ENCODE data around the gene PLSCR4.
"Not testable (repeated sequence)": the region's sequence is repeated elsewhere in the genome, so short reads cannot be mapped to it uniquely, and the experiment has no call there.

Gene PLSCR4

GRCh38 chr3:146250449-146251382, at the start of gene PLSCR4:
Gene PLSCR4 (minus strand): TSS chr3:146251105. CDS start chr3:146222071, 29,034 bp downstream.
- no peaks in the 10 kb centered on the region for H3K27me3 ChIP-seq (ENCODE audit: control insufficient read depth, insufficient read depth, low read length)
- no peaks in the 10 kb centered on the region for H3K36me3 ChIP-seq (ENCODE audit: control insufficient read depth, insufficient read depth, low read length)
- H3K9ac ChIP-seq (ENCODE audit: low read length): peak within 1 kb of the TSS; percentile 72
- H3K9me3 ChIP-seq (ENCODE audit: control insufficient read depth, low read length): no peaks in the 10 kb centered on the region
- H3K4me1 ChIP-seq (ENCODE audit: control insufficient read depth, insufficient read depth, low read length): no peaks in the 10 kb centered on the region
- peak within 1 kb of the TSS; percentile 65 for H3K4me3 ChIP-seq (ENCODE audit: low read length)

GRCh38 chr3:146293401-146293800, 42.5 kb upstream of the PLSCR4 start:
- not testable (repeated sequence) for H3K27me3 ChIP-seq (ENCODE audit: control insufficient read depth, insufficient read depth, low read length); H3K9ac ChIP-seq (ENCODE audit: low read length); H3K36me3 ChIP-seq (ENCODE audit: control insufficient read depth, insufficient read depth, low read length); H3K4me1 ChIP-seq (ENCODE audit: control insufficient read depth, insufficient read depth, low read length); H3K9me3 ChIP-seq (ENCODE audit: control insufficient read depth, low read length); H3K4me3 ChIP-seq (ENCODE audit: low read length)

- H3K27me3 ChIP-seq (ENCODE audit: control insufficient read depth, insufficient read depth, low read length): no peaks in the 10 kb centered on the region
- no peak overlapping the region for H3K9ac ChIP-seq (ENCODE audit: low read length)
- no peaks in the 10 kb centered on the region for H3K36me3 ChIP-seq (ENCODE audit: control insufficient read depth, insufficient read depth, low read length)
- no peaks in the 10 kb centered on the region for H3K9me3 ChIP-seq (ENCODE audit: control insufficient read depth, low read length)
- H3K4me1 ChIP-seq (ENCODE audit: control insufficient read depth, insufficient read depth, low read length): no peaks in the 10 kb centered on the region
- H3K4me3 ChIP-seq (ENCODE audit: low read length): no peak overlapping the region
Observed at GRCh38 chr3:146283781-146284445, 33.0 kb upstream of the PLSCR4 start.

GRCh38 chr3:146280864-146281263, 30.0 kb upstream of the PLSCR4 start:
- Histone ChIP-seq H3K27me3 (ENCODE audit: control insufficient read depth, insufficient read depth, low read length) (no peaks in the 10 kb centered on the region), H3K36me3 (ENCODE audit: control insufficient read depth, insufficient read depth, low read length) (no peaks in the 10 kb centered on the region), H3K4me1 (ENCODE audit: control insufficient read depth, insufficient read depth, low read length) (no peaks in the 10 kb centered on the region), H3K9me3 (ENCODE audit: control insufficient read depth, low read length) (no peaks in the 10 kb centered on the region), H3K4me3 (ENCODE audit: low read length) (no peak overlapping the region), H3K9ac (ENCODE audit: low read length) (no peak overlapping the region)

GRCh38 chr3:146279951-146280350, 29.0 kb upstream of the PLSCR4 start:
- no peak overlapping the region for H3K9ac ChIP-seq (ENCODE audit: low read length)
- no peaks in the 10 kb centered on the region for H3K36me3 ChIP-seq (ENCODE audit: control insufficient read depth, insufficient read depth, low read length)
- H3K27me3 ChIP-seq (ENCODE audit: control insufficient read depth, insufficient read depth, low read length): no peaks in the 10 kb centered on the region
- H3K4me1 ChIP-seq (ENCODE audit: control insufficient read depth, insufficient read depth, low read length): no peaks in the 10 kb centered on the region
- no peak overlapping the region for H3K4me3 ChIP-seq (ENCODE audit: low read length)
- H3K9me3 ChIP-seq (ENCODE audit: control insufficient read depth, low read length): no peaks in the 10 kb centered on the region

GRCh38 chr3:146279013-146279412, 28.1 kb upstream of the PLSCR4 start:
- no peaks in the 10 kb centered on the region for H3K9me3 ChIP-seq (ENCODE audit: control insufficient read depth, low read length)
- no peak overlapping the region for H3K4me3 ChIP-seq (ENCODE audit: low read length)
- no peaks in the 10 kb centered on the region for H3K36me3 ChIP-seq (ENCODE audit: control insufficient read depth, insufficient read depth, low read length)
- no peaks in the 10 kb centered on the region for H3K27me3 ChIP-seq (ENCODE audit: control insufficient read depth, insufficient read depth, low read length)
- H3K4me1 ChIP-seq (ENCODE audit: control insufficient read depth, insufficient read depth, low read length): no peaks in the 10 kb centered on the region
- no peak overlapping the region for H3K9ac ChIP-seq (ENCODE audit: low read length)

- no peaks in the 10 kb centered on the region for H3K36me3 ChIP-seq (ENCODE audit: control insufficient read depth, insufficient read depth, low read length)
Observed at GRCh38 chr3:146277953-146278631, 27.2 kb upstream of the PLSCR4 start.

GRCh38 chr3:146275476-146275875, 24.6 kb upstream of the PLSCR4 start:
- no peak overlapping the region for H3K4me3 ChIP-seq (ENCODE audit: low read length)
- H3K9me3 ChIP-seq (ENCODE audit: control insufficient read depth, low read length): no peaks in the 10 kb centered on the region
- H3K9ac ChIP-seq (ENCODE audit: low read length): no peak overlapping the region
- H3K36me3 ChIP-seq (ENCODE audit: control insufficient read depth, insufficient read depth, low read length): no peaks in the 10 kb centered on the region
- peaks cover 3% of the 10 kb centered on the region for H3K27me3 ChIP-seq (ENCODE audit: control insufficient read depth, insufficient read depth, low read length)
- no peaks in the 10 kb centered on the region for H3K4me1 ChIP-seq (ENCODE audit: control insufficient read depth, insufficient read depth, low read length)

More at GRCh38 chr3:146277953-146278631, 27.2 kb upstream of the PLSCR4 start:
- Histone ChIP-seq H3K9ac (ENCODE audit: low read length) (no peak overlapping the region), H3K4me3 (ENCODE audit: low read length) (no peak overlapping the region), H3K4me1 (ENCODE audit: control insufficient read depth, insufficient read depth, low read length) (no peaks in the 10 kb centered on the region), H3K9me3 (ENCODE audit: control insufficient read depth, low read length) (no peaks in the 10 kb centered on the region), H3K27me3 (ENCODE audit: control insufficient read depth, insufficient read depth, low read length) (no peaks in the 10 kb centered on the region)

GRCh38 chr3:146274833-146275232, 23.9 kb upstream of the PLSCR4 start:
- Histone ChIP-seq H3K4me1 (ENCODE audit: control insufficient read depth, insufficient read depth, low read length) (no peaks in the 10 kb centered on the region), H3K27me3 (ENCODE audit: control insufficient read depth, insufficient read depth, low read length) (peaks cover 3% of the 10 kb centered on the region), H3K36me3 (ENCODE audit: control insufficient read depth, insufficient read depth, low read length) (no peaks in the 10 kb centered on the region), H3K9ac (ENCODE audit: low read length) (no peak overlapping the region), H3K4me3 (ENCODE audit: low read length) (no peak overlapping the region), H3K9me3 (ENCODE audit: control insufficient read depth, low read length) (no peaks in the 10 kb centered on the region)

GRCh38 chr3:146273721-146274407, 23.0 kb upstream of the PLSCR4 start:
- peaks cover 3% of the 10 kb centered on the region for H3K27me3 ChIP-seq (ENCODE audit: control insufficient read depth, insufficient read depth, low read length)
- no peak overlapping the region for H3K4me3 ChIP-seq (ENCODE audit: low read length)
- no peak overlapping the region for H3K9ac ChIP-seq (ENCODE audit: low read length)
- no peaks in the 10 kb centered on the region for H3K36me3 ChIP-seq (ENCODE audit: control insufficient read depth, insufficient read depth, low read length)
- no peaks in the 10 kb centered on the region for H3K9me3 ChIP-seq (ENCODE audit: control insufficient read depth, low read length)
- H3K4me1 ChIP-seq (ENCODE audit: control insufficient read depth, insufficient read depth, low read length): no peaks in the 10 kb centered on the region

- Histone ChIP-seq H3K4me1 (ENCODE audit: control insufficient read depth, insufficient read depth, low read length) (no peaks in the 10 kb centered on the region), H3K9me3 (ENCODE audit: control insufficient read depth, low read length) (no peaks in the 10 kb centered on the region), H3K9ac (ENCODE audit: low read length) (no peak overlapping the region), H3K27me3 (ENCODE audit: control insufficient read depth, insufficient read depth, low read length) (peaks cover 3% of the 10 kb centered on the region), H3K4me3 (ENCODE audit: low read length) (no peak overlapping the region), H3K36me3 (ENCODE audit: control insufficient read depth, insufficient read depth, low read length) (no peaks in the 10 kb centered on the region)
Observed at GRCh38 chr3:146271180-146271579, 20.3 kb upstream of the PLSCR4 start.
